ENCODE measurements around the gene LRRC7.

The LRRC7 gene

GRCh38 chr1:69777971-69778370 lies 210.2 kb downstream of the LRRC7 start:
- Histone ChIP-seq H3K36me3 (no peaks in the 10 kb centered on the region), H3K27ac (no peak overlapping the region), H3K27me3 (ENCODE audit: insufficient read depth, low read depth, severe bottlenecking) (no peaks in the 10 kb centered on the region), H3K4me3 (ENCODE audit: low read depth, low read length) (no peak overlapping the region), H3K9me3 (ENCODE audit: severe bottlenecking) (no peaks in the 10 kb centered on the region)
- DNase-seq: no peak
- TF ChIP-seq CTCF (IDR thresholded peaks at IDR 0.05; ENCODE audit: low read depth, low read length): no peak

- TF ChIP-seq CTCF (IDR thresholded peaks at IDR 0.05; ENCODE audit: low read depth, low read length): peak; percentile 44
- H3K9me3 ChIP-seq (ENCODE audit: severe bottlenecking): no peaks in the 10 kb centered on the region
- no peak overlapping the region for H3K4me3 ChIP-seq (ENCODE audit: low read depth, low read length)
- DNase-seq: peak; percentile 25
- no peak overlapping the region for H3K27ac ChIP-seq
- no peaks in the 10 kb centered on the region for H3K36me3 ChIP-seq
- no peaks in the 10 kb centered on the region for H3K27me3 ChIP-seq (ENCODE audit: insufficient read depth, low read depth, severe bottlenecking)
Measured at GRCh38 chr1:69787151-69787550, 219.4 kb downstream of the LRRC7 start.

GRCh38 chr1:69791311-69791710 lies 223.6 kb downstream of the LRRC7 start:
- Histone ChIP-seq H3K9me3 (ENCODE audit: severe bottlenecking) (no peaks in the 10 kb centered on the region), H3K27me3 (ENCODE audit: insufficient read depth, low read depth, severe bottlenecking) (no peaks in the 10 kb centered on the region), H3K36me3 (no peaks in the 10 kb centered on the region), H3K27ac (no peak overlapping the region), H3K4me3 (ENCODE audit: low read depth, low read length) (no peak overlapping the region)
- TF ChIP-seq CTCF (IDR thresholded peaks at IDR 0.05; ENCODE audit: low read depth, low read length): no peak
- no peak for DNase-seq

- no peak overlapping the region for H3K27ac ChIP-seq
- H3K36me3 ChIP-seq: no peaks in the 10 kb centered on the region
- H3K4me3 ChIP-seq (ENCODE audit: low read depth, low read length): no peak overlapping the region
- TF ChIP-seq CTCF (IDR thresholded peaks at IDR 0.05; ENCODE audit: low read depth, low read length): no peak
- DNase-seq: no peak
- H3K27me3 ChIP-seq (ENCODE audit: insufficient read depth, low read depth, severe bottlenecking): no peaks in the 10 kb centered on the region
- no peaks in the 10 kb centered on the region for H3K9me3 ChIP-seq (ENCODE audit: severe bottlenecking)
Measured at GRCh38 chr1:69794831-69795230, 227.1 kb downstream of the LRRC7 start.

GRCh38 chr1:69814926-69815325 lies 247.2 kb downstream of the LRRC7 start:
- no peaks in the 10 kb centered on the region for H3K9me3 ChIP-seq (ENCODE audit: severe bottlenecking)
- no peaks in the 10 kb centered on the region for H3K36me3 ChIP-seq
- H3K27me3 ChIP-seq (ENCODE audit: insufficient read depth, low read depth, severe bottlenecking): no peaks in the 10 kb centered on the region
- no peak overlapping the region for H3K27ac ChIP-seq
- DNase-seq: no peak
- no peak overlapping the region for H3K4me3 ChIP-seq (ENCODE audit: low read depth, low read length)
- TF ChIP-seq CTCF (IDR thresholded peaks at IDR 0.05; ENCODE audit: low read depth, low read length): no peak

- Histone ChIP-seq H3K27ac (no peak overlapping the region), H3K4me3 (ENCODE audit: low read depth, low read length) (no peak overlapping the region), H3K9me3 (ENCODE audit: severe bottlenecking) (no peaks in the 10 kb centered on the region), H3K27me3 (ENCODE audit: insufficient read depth, low read depth, severe bottlenecking) (no peaks in the 10 kb centered on the region), H3K36me3 (no peaks in the 10 kb centered on the region)
- DNase-seq: no peak
- TF ChIP-seq CTCF (IDR thresholded peaks at IDR 0.05; ENCODE audit: low read depth, low read length): no peak
Measured at GRCh38 chr1:69824932-69825331, 257.2 kb downstream of the LRRC7 start.
